Breast epithelium (tissue), 4 donors: ENCODE data around the gene ERC1. TPM values are rescaled to one million over a fixed set of nuclear protein-coding genes. Genes with fewer than 3 reads are reported as not detected.
"Not testable (repeated sequence)": the region's sequence is repeated elsewhere in the genome, so short reads cannot be mapped to it uniquely, and the experiment has no call there.

Source experiments
- DNase-seq, 2 donors: peaks; one replicate each; pipeline ENCODE4 v3.0.0-alpha.2; 2019; ENCODE audit warnings: low spot score in 2 of 2
- H3K27ac ChIP-seq, 2 donors: fragments of 200-600 bp; sonication (generic) in 1 of 2; one replicate each; pipeline ENCODE4 v1.5.1; 2016 to 2019; ENCODE audit warnings: mild to moderate bottlenecking in 1 of 2
- H3K27me3 ChIP-seq, 2 donors: fragments of 200-600 bp; sonication (generic) in 1 of 2; one replicate each; pipeline versions ENCODE4 v1.5.1 to v1.6.0; 2017 to 2019; ENCODE audit warnings: control low read depth in 1 of 2, mild to moderate bottlenecking in 1 of 2
- H3K36me3 ChIP-seq: fragments of 200-600 bp; one replicate; pipeline ENCODE4 v1.5.1; 2019
- H3K4me1 ChIP-seq, 2 donors: fragments of 200-600 bp; sonication (generic); one replicate each; pipeline ENCODE4 v1.5.1; 2016 to 2019; ENCODE audit warnings: control low read depth in 1 of 2
- H3K4me3 ChIP-seq, 3 donors: fragments of 200-600 bp; sonication (generic); 1 replicate in 2 of 3; 2 replicates in 1 of 3; pipeline ENCODE4 v1.5.1; 2016 to 2019; ENCODE audit warnings: mild to moderate bottlenecking in 3 of 3, moderate library complexity in 2 of 3
- H3K9me3 ChIP-seq, 2 donors: fragments of 200-600 bp; sonication (generic) in 1 of 2; one replicate each; pipeline ENCODE4 v1.5.1; 2016 to 2019; ENCODE audit warnings: control low read depth in 1 of 2
- POLR2A ChIP-seq: fragments of 450-650 bp; IDR thresholded peaks from one replicate; pipeline ENCODE4 v1.6.1; 2016; ENCODE audit warnings: antibody characterized with exemption, mild to moderate bottlenecking, moderate library complexity
- POLR2AphosphoS5 ChIP-seq, 3 donors: sonication (generic); formaldehyde crosslinking; IDR thresholded peaks; one replicate each; pipeline ENCODE4 v1.6.1; 2017; ENCODE audit warnings: antibody characterized with exemption in 3 of 3
- intact Hi-C: fragments of 100-400 bp; cut with DNase I; formaldehyde crosslinking; loops from one replicate; pipeline ENCODE4 v1.15.1; 2023; ENCODE audit warnings: low total_unique reads
- total RNA-seq, 3 donors: library from RNA; depleted of rRNA; stranded (reverse); fragments of >200 nt; gene quantifications; one replicate each; pipeline ENCODE4 v1.1.0, GENCODE V29; 2016
- TF ChIP-seq, protein P1 (sequence below), 3 donors: fragments of 450-650 bp; IDR thresholded peaks; one replicate each; pipeline ENCODE4 v1.5.1; 2016 to 2017; ENCODE audit warnings: antibody characterized with exemption in 3 of 3, mild to moderate bottlenecking in 3 of 3, moderate library complexity in 3 of 3

Gene ERC1
- total RNA-seq, 3 donors from 2014 or later: 47.4 to 63.4 (median 52.8) TPM

DNA sequence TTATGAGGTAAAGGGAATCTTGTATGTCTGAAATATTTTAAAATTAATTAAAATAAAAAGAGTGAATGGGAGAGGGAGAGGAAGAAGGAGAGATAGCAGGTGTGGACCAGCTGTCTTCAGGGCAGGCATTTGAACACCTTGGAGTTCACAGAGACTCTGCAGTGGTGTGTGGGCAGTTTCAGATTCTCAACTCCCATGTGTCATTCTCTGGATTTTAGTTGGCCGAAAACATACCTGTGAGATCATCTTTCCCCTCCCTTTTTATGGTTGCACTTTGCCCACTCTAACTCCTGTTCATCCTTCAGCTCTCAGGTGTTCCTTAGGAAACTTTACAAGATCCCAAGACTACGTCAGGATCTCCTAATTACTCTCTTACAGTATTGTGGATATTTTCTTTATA, 108.1 kb downstream of the ERC1 start:
- no peaks in the 10 kb centered on the region for H3K4me1 ChIP-seq
- DNase-seq: no peak
- TF ChIP-seq POLR2AphosphoS5 (IDR thresholded peaks at IDR 0.05) (no peak), POLR2A (no peak)
- TF ChIP-seq, protein P1, sequence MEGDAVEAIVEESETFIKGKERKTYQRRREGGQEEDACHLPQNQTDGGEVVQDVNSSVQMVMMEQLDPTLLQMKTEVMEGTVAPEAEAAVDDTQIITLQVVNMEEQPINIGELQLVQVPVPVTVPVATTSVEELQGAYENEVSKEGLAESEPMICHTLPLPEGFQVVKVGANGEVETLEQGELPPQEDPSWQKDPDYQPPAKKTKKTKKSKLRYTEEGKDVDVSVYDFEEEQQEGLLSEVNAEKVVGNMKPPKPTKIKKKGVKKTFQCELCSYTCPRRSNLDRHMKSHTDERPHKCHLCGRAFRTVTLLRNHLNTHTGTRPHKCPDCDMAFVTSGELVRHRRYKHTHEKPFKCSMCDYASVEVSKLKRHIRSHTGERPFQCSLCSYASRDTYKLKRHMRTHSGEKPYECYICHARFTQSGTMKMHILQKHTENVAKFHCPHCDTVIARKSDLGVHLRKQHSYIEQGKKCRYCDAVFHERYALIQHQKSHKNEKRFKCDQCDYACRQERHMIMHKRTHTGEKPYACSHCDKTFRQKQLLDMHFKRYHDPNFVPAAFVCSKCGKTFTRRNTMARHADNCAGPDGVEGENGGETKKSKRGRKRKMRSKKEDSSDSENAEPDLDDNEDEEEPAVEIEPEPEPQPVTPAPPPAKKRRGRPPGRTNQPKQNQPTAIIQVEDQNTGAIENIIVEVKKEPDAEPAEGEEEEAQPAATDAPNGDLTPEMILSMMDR (IDR thresholded peaks at IDR 0.05): no peak
- H3K4me3 ChIP-seq: no peak overlapping the region
- H3K9me3 ChIP-seq: no peaks in the 10 kb centered on the region
- intact Hi-C loops: no loop called here
- no peaks in the 10 kb centered on the region for H3K36me3 ChIP-seq
- H3K27me3 ChIP-seq: no peaks in the 10 kb centered on the region
- H3K27ac ChIP-seq: no peak overlapping the region

DNA sequence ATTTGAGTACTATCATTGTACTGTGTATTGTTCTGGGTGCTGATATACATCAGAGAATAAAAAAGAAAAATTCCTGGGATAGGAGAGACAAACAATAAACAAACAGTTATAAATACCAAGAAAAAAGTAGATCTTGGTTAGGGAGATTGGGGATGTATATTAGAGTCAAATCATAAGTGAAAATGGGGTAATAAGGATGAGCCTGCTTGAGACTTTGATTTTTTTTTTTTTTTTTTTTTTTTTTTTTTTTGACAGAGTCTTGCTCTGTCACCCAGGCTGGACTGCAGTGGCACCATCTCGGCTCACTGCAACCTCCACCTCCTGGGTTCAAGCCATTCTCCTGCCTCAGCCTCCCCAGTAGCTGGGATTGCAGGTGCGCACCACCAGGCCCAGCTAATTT, 108.6 kb downstream of the ERC1 start:
- H3K27ac ChIP-seq, H3K4me1 ChIP-seq, H3K4me3 ChIP-seq, H3K27me3 ChIP-seq, DNase-seq, H3K9me3 ChIP-seq, intact Hi-C loops, H3K36me3 ChIP-seq: not testable (repeated sequence)

DNA sequence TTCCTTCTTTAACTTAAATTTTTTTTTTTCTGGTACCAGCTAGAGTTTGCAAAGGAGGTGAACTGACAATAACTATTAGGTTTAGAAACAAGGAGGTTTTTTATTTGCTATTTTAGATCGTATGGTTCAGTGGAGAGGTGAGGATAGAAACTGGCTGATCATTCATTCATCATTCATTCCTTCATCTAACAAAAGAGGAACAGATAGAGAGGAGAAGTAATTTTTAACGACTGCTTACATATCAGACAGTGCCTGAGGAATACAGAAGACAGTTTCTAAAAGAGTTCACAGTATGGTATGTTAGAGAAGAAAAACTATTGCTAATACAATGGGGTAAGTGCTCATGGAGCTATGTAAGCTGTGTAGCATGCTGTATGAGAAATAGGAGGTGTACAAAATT, 111.1 kb downstream of the ERC1 start:
- Histone ChIP-seq H3K27ac (no peak overlapping the region), H3K4me3 (no peak overlapping the region), H3K4me1 (no peaks in the 10 kb centered on the region), H3K27me3 (no peaks in the 10 kb centered on the region), H3K9me3 (no peaks in the 10 kb centered on the region), H3K36me3 (no peaks in the 10 kb centered on the region)
- intact Hi-C loops: no loop called here
- no peak for DNase-seq
- TF ChIP-seq POLR2AphosphoS5 (IDR thresholded peaks at IDR 0.05) (no peak), POLR2A (no peak)
- TF ChIP-seq, protein P1 (IDR thresholded peaks at IDR 0.05): no peak

DNA sequence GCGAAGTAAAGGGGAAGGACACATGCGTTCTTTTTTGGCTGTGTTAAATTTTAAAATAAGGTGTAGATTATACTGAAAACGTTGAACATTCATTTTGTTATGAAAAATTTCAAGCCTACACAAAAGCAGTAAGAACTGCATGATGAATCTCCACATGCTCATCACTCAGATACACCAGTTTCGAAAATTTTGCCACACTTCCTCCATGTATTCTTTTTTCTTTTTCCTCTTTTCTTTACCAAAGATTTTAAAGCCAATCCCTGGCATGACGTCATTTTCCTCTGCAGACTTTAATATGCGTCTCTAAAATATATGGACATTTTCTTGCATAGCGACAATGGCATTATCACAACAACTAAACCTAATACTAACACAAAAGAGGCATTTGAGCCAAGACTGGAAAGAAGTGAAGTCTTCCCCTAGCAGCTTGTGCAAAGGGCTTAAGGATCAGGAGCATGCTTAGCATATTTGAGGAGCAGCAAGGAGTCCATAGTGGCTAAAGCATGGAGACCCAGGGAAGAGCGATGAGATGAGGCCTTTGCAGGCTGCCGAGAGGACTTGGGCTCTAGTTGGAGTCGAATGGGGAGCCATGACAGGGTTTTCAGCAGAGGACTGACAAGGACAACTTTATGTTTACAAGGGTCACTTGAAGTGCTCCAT, 111.9 kb downstream of the ERC1 start:
- Histone ChIP-seq H3K9me3 (no peaks in the 10 kb centered on the region), H3K27ac (no peak overlapping the region), H3K4me3 (no peak overlapping the region), H3K4me1 (no peaks in the 10 kb centered on the region), H3K27me3 (no peaks in the 10 kb centered on the region), H3K36me3 (no peaks in the 10 kb centered on the region)
- intact Hi-C loops: no loop called here
- TF ChIP-seq POLR2AphosphoS5 (IDR thresholded peaks at IDR 0.05) (no peak), POLR2A (no peak)
- TF ChIP-seq, protein P1 (IDR thresholded peaks at IDR 0.05): no peak
- DNase-seq: no peak

DNA sequence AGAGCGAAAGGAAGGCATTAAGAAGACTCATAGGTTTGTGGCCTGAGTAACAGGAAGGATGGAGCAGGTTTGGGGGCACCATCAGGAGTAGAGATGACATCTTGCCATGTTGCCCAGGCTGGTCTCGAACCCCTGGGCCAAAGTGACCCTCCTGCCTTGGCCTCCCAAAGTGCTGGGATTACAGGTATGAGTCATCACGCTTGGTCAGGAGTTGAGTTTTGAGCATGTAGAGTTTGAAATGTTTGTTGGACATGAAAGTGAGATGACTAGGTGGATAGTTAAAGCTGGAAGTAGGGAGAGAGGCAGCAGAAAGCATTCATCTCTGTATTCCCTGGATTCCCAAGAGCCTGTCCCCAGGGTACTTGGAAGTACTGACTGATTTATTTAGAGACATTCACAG, 112.6 kb downstream of the ERC1 start:
- no peaks in the 10 kb centered on the region for H3K9me3 ChIP-seq
- no peaks in the 10 kb centered on the region for H3K4me1 ChIP-seq
- no peaks in the 10 kb centered on the region for H3K36me3 ChIP-seq
- TF ChIP-seq POLR2A (no peak), POLR2AphosphoS5 (IDR thresholded peaks at IDR 0.05) (no peak)
- no peak for DNase-seq
- intact Hi-C loops: no loop called here
- H3K27me3 ChIP-seq: no peaks in the 10 kb centered on the region
- no peak overlapping the region for H3K27ac ChIP-seq
- no peak overlapping the region for H3K4me3 ChIP-seq

GRCh38 chr12:1104088-1104800, 113.2 kb downstream of the ERC1 start:
- DNase-seq: no peak
- Histone ChIP-seq H3K36me3 (no peaks in the 10 kb centered on the region), H3K9me3 (no peaks in the 10 kb centered on the region), H3K27ac (no peak overlapping the region), H3K4me3 (no peak overlapping the region), H3K27me3 (no peaks in the 10 kb centered on the region), H3K4me1 (no peaks in the 10 kb centered on the region)
- intact Hi-C loops: no loop called here
- TF ChIP-seq, protein P1 (IDR thresholded peaks at IDR 0.05): no peak
- no peak for TF ChIP-seq POLR2A
- no peak for TF ChIP-seq POLR2AphosphoS5 (IDR thresholded peaks at IDR 0.05)
